Hepatocyte (in vitro differentiated cells): ENCODE measurements around the gene TUBGCP3. TPM values are rescaled to one million over a fixed set of nuclear protein-coding genes. Genes with fewer than 3 reads are reported as not detected.

ENCODE experiments used
- DNase-seq: peaks from one replicate; pipeline ENCODE4 v3.0.0-alpha.2; 2016; ENCODE audit warnings: low spot score
- H2AFZ ChIP-seq: fragments of 200-600 bp; sonication (generic); 2 replicates; pipeline ENCODE4 v1.6.0; 2016; ENCODE audit warnings: antibody characterized with exemption, mild to moderate bottlenecking
- H3K27ac ChIP-seq: fragments of 200-600 bp; sonication (generic); 2 replicates; pipeline ENCODE4 v1.5.1; 2016; ENCODE audit warnings: mild to moderate bottlenecking
- H3K27me3 ChIP-seq: fragments of 200-600 bp; sonication (generic); 2 replicates; pipeline ENCODE4 v1.6.1; 2016
- H3K36me3 ChIP-seq: fragments of 200-600 bp; sonication (generic); replicated peaks from 2 replicates; pipeline ENCODE4 v1.5.1; 2016; ENCODE audit warnings: low read depth; ENCODE audit not compliant: insufficient read depth
- H3K4me1 ChIP-seq: fragments of 200-600 bp; sonication (generic); 2 replicates; pipeline ENCODE4 v1.5.1; 2016; ENCODE audit warnings: mild to moderate bottlenecking, moderate library complexity; ENCODE audit not compliant: insufficient read depth
- H3K4me2 ChIP-seq: fragments of 200-600 bp; sonication (generic); 2 replicates; pipeline ENCODE4 v1.6.0; 2016
- H3K4me3 ChIP-seq: fragments of 200-600 bp; sonication (generic); 2 replicates; pipeline ENCODE4 v1.5.1; 2016; ENCODE audit warnings: mild to moderate bottlenecking
- H3K79me2 ChIP-seq: fragments of 200-600 bp; sonication (generic); 2 replicates; pipeline ENCODE4 v1.6.0; 2017; ENCODE audit warnings: mild to moderate bottlenecking
- H3K9me2 ChIP-seq: fragments of 200-600 bp; sonication (generic); replicated peaks from 2 replicates; pipeline ENCODE4 v1.6.0; 2017; ENCODE audit warnings: mild to moderate bottlenecking; ENCODE audit not compliant: insufficient read depth
- H3K9me3 ChIP-seq: fragments of 200-600 bp; sonication (generic); 2 replicates; pipeline ENCODE4 v1.5.1; 2016; ENCODE audit warnings: low read depth, mild to moderate bottlenecking
- H4K20me1 ChIP-seq: fragments of 200-600 bp; sonication (generic); 2 replicates; pipeline ENCODE4 v1.6.0; 2016; ENCODE audit warnings: mild to moderate bottlenecking; ENCODE audit not compliant: insufficient read depth, poor library complexity, severe bottlenecking
- EZH2 ChIP-seq: fragments of 200-600 bp; sonication (generic); IDR thresholded peaks from 2 replicates; pipeline ENCODE4 v1.6.1; 2016; ENCODE audit warnings: antibody characterized with exemption, mild to moderate bottlenecking, borderline replicate concordance
- EZH2phosphoT487 ChIP-seq: fragments of 200-600 bp; sonication (generic); IDR thresholded peaks from one replicate; pipeline ENCODE4 v1.6.1; 2018; ENCODE audit warnings: antibody characterized with exemption, mild to moderate bottlenecking, low read depth, moderate library complexity; ENCODE audit not compliant: unreplicated experiment, severe bottlenecking
- WGBS: methylation state at CpG from one replicate; pipeline ENCODE4 v1.1.6; 2016; ENCODE audit warnings: low lambda C conversion rate; ENCODE audit errors: missing lambda C conversion rate; 5-methylcytosine and 5-hydroxymethylcytosine counted together
- polyA plus RNA-seq: library from polyadenylated mRNA; unstranded; fragments of >200 nt; fragmentation: Nextera tagmentation; extraction: Ambion mirVana; gene quantifications from 2 replicates; pipeline ENCODE4 v1.2.1, GENCODE V29; 2016
- total RNA-seq: library from RNA; depleted of rRNA; stranded (reverse); fragments of >200 nt; gene quantifications from 2 replicates; pipeline ENCODE4 v1.2.3, GENCODE V29; 2014
- TF ChIP-seq, protein P1 (sequence below): fragments of 200-600 bp; sonication (generic); IDR thresholded peaks from 2 replicates; pipeline ENCODE4 v1.5.1; 2016; ENCODE audit warnings: antibody characterized with exemption, mild to moderate bottlenecking; ENCODE audit not compliant: poor library complexity

Gene TUBGCP3
- total and polyA plus RNA-seq, 2 experiments from 2014 or later: 9.7 to 11.1 TPM

DNA sequence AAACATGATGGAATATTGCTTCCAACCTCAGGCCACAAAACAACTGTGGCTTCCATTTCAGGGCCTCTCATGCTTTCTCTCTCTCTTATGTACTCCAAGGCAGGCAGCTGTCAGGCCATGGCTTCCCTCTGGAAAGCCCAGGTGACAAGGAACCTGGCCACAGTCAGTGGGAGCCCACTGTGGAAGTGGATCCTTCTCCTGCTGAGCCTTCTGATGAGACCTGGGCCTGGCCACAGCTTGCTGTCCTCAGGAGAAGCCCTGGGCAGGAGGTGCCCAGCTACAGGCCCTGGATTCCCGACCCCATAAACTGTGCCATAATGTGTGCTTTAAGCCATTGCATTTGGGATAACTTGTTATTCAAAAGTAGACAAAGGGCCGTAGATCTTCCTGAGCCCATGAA is 140.6 kb downstream of the TUBGCP3 start:
- Histone ChIP-seq H3K9me2 (no peaks in the 10 kb centered on the region), H3K4me1 (no peaks in the 10 kb centered on the region), H4K20me1 (no peaks in the 10 kb centered on the region), H3K36me3 (no peaks in the 10 kb centered on the region), H3K4me2 (no peak overlapping the region), H3K27ac (no peak overlapping the region), H3K27me3 (peaks cover 12% of the 10 kb centered on the region), H2AFZ (no peak overlapping the region), H3K9me3 (no peaks in the 10 kb centered on the region), H3K79me2 (no peaks in the 10 kb centered on the region), H3K4me3 (no peak overlapping the region)
- no peak for TF ChIP-seq EZH2phosphoT487
- no peak for TF ChIP-seq EZH2
- TF ChIP-seq, protein P1, sequence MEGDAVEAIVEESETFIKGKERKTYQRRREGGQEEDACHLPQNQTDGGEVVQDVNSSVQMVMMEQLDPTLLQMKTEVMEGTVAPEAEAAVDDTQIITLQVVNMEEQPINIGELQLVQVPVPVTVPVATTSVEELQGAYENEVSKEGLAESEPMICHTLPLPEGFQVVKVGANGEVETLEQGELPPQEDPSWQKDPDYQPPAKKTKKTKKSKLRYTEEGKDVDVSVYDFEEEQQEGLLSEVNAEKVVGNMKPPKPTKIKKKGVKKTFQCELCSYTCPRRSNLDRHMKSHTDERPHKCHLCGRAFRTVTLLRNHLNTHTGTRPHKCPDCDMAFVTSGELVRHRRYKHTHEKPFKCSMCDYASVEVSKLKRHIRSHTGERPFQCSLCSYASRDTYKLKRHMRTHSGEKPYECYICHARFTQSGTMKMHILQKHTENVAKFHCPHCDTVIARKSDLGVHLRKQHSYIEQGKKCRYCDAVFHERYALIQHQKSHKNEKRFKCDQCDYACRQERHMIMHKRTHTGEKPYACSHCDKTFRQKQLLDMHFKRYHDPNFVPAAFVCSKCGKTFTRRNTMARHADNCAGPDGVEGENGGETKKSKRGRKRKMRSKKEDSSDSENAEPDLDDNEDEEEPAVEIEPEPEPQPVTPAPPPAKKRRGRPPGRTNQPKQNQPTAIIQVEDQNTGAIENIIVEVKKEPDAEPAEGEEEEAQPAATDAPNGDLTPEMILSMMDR: no peak
- no peak for DNase-seq
- WGBS: 90% methylated on average over 2 of the region's 2 CpGs

DNA sequence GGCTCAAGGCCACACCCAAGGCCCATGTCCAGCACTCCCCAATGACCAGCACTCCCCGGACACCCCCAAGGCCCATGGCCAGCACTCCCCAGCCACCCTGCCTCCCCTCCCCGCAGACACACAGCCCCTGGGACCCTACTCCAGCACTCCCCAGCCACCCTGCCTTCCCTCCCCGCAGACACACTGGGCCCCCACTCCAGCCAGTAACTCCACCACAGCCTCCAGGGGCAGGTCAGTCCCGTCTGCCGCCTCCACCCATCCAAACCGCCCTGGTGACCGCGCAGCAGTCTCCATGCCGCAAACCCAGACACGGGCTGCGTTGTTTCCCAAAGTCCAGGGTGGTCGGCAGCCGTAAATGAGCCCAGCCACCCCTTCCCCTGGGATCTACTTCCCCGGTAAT is 141.1 kb downstream of the TUBGCP3 start:
- no peak overlapping the region for H3K4me3 ChIP-seq
- H3K27me3 ChIP-seq: peaks cover 12% of the 10 kb centered on the region
- DNase-seq: no peak
- no peaks in the 10 kb centered on the region for H3K9me2 ChIP-seq
- no peak for TF ChIP-seq EZH2
- no peak for TF ChIP-seq EZH2phosphoT487
- TF ChIP-seq, protein P1: no peak
- no peaks in the 10 kb centered on the region for H4K20me1 ChIP-seq
- no peak overlapping the region for H3K4me2 ChIP-seq
- H3K9me3 ChIP-seq: no peaks in the 10 kb centered on the region
- no peaks in the 10 kb centered on the region for H3K79me2 ChIP-seq
- 96% methylated on average over 13 of the region's 14 CpGs for WGBS
- no peak overlapping the region for H3K27ac ChIP-seq
- H3K36me3 ChIP-seq: no peaks in the 10 kb centered on the region
- H2AFZ ChIP-seq: no peak overlapping the region
- no peaks in the 10 kb centered on the region for H3K4me1 ChIP-seq

GRCh38 chr13:112446347-112446861 is 141.5 kb downstream of the TUBGCP3 start:
- no peaks in the 10 kb centered on the region for H3K9me2 ChIP-seq
- H3K4me3 ChIP-seq: no peak overlapping the region
- no peak overlapping the region for H3K4me2 ChIP-seq
- no peaks in the 10 kb centered on the region for H3K36me3 ChIP-seq
- no peak overlapping the region for H2AFZ ChIP-seq
- H3K9me3 ChIP-seq: no peaks in the 10 kb centered on the region
- WGBS: 90% methylated on average over 12 of the region's 12 CpGs
- no peak for DNase-seq
- H3K79me2 ChIP-seq: no peaks in the 10 kb centered on the region
- H4K20me1 ChIP-seq: no peaks in the 10 kb centered on the region
- no peaks in the 10 kb centered on the region for H3K4me1 ChIP-seq
- no peak overlapping the region for H3K27ac ChIP-seq
- peaks cover 12% of the 10 kb centered on the region for H3K27me3 ChIP-seq
- TF ChIP-seq, protein P1: no peak
